GM21723 (cell line): ENCODE measurements around the gene GBA2.

Experiments
- ATAC-seq: cut with Tn5 transposase; IDR thresholded peaks from one replicate; pipeline ENCODE4 v1.9.1; 2021; ENCODE audit warnings: mild to moderate bottlenecking, moderate library complexity; ENCODE audit not compliant: unreplicated experiment

GBA2 gene

DNA sequence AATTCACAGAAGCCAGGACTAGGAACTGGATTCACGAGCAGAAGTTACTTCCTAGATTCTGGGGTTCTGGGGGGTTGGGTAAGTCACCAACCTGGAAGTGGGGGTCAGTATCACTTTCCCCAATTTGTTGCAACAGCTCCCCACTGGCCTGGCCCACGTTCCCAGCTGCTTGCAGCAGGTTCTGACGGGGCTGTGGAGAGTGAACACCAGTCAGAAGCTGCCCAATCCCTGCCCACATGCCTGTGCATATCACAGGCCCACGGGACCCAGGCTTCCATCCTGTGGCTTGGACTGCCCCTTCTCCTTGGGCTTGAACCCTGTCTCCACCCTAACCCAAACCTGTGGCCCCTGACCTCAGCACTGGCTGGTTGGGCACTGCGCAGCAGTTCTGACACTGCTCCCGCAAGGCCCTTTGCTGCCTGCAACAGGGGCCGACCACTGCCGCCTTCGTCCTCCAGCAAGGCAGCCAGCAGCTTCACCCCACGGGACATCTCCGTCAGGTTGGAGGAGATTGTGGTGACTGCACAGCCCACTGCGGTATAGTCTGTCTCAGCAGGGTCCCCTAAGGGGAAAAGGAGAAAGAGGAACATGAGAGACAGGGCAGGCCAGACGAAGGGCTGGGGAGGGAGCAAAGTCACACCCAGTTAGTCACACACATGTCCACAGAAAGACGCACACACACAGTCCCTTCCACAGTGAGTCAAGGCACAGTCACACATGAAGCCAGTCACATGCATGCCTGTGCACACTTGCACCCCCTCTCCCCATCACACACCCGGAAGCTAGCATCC, 30.1 kb downstream of the GBA2 start:
- ATAC-seq, result no peak

DNA sequence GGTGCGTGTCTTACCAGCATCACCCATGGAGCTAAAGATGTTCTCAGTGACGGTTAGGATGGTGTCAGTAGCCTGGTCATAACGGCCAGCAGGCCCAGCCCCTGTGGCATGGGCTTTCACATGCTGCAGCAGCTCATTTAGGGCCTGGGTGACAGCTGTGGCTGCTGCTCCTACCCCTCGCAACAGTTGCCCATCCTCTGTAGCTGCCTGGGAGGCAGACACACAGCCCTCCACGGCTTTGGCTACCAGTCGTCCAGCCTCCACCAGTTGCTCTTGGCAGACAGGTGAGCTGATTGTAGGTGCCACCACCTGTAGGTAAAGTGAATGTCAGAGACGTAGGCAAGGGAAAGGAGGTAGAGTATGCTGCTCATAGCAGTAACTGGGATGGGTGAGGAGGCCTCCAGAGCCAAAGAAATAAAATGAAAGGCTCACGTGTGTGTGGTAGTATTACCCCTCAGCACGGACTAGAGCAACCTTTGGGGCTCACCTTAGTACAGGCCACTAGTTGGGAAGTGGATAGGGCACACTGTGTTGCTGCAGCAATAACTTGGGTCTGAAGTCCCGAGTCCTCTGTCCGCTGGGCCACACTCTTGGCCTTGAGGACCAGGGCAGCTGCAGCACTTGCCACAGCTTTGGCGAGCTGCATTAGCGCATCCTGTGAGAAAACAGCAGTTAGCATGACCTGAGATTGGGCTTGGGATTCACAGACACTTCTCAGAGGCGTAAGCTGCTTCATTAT, 31.7 kb downstream of the GBA2 start:
- no peak for ATAC-seq

DNA sequence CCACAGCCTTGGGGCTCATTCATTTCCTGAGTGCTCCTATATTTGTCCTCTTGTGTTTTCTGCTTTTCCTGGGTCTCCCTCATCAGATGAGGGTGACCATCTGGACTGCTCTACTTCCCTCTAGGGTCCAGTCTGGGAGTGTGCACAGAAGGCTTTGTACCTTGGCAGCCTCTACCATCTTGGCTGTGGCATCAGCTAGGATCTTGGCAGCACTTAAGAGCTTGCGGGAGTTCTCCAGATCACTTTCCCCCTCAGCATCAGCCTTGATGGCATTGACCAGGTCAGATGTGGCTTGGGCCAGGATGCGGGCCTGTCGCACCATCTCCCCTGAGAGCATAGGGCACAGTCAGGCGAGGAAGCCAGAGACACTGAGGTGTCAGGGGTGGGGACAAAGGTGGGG, 32.8 kb downstream of the GBA2 start:
- ATAC-seq, result no peak

DNA sequence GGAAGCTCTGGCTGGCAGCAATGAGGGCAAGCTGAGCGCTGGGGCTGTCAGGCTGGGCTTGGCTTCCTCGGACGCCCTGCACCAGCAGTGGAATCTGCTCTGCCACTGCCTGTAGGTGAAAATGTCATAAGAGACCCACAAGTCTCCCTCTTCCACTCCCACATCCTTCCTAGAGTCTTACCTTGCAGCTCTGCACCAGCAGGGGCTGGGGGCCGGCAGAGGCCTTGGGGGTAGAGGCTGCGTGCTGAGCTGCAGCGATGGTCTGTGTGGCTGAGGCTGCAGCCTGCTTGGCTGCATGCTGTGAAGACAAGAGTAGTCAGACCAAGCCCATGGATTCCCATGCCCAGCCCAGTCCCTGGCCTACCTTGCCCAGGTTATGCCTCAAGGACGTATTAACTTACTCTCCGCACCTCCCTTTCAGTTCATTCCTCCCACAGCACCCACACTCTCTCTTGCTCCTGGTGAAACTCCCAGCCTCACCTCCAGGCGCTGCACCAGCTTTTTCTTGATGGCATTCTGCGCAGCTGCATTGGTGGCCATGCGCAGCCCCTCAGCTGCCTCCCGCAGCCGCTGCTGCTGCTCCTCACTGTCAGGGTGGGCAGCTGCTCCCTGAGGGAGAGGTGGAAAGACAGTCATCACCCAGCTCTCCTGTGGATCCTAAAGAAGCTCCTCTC, 34.3 kb downstream of the GBA2 start:
- ATAC-seq, result no peak

DNA sequence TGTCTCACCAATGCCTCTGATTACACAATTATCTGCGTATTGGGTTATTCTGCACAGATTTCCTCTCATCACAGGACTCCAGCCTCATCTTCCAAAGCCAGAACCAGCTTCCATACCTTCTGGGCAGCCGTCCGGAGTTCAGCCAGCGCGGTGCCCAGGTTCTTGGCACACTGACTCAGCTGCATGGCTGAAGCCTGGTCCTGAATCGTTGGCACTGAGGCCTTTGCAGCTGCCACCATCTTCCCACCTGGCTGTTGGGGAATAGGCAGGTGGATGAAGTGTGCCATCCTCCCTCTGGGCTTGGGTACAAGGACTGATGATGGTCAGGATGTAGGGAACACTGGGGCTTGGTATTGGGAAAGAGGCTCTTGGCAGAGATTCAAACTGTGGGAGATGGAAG, 34.9 kb downstream of the GBA2 start:
- ATAC-seq, result no peak

DNA sequence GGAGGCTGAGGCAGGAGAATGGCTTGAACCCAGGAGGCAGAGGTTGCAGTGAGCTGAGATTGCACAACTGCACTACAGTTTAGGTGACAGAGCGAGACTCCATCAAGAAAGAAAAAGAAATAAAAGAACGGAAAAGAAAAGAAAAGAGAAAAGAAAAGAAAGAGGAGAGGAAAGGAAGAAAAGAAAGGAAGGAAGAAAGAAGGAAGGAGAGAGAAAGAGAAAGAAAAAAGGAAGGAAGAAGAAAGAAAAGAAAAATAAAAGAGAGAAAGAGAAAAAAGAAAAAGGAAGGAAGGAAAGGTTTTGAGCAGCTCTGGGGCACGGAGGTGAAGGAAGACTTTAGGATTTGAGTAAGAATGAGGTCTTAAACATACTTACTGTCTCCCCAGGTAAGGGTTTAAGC, 35.5 kb downstream of the GBA2 start:
- no peak for ATAC-seq

DNA sequence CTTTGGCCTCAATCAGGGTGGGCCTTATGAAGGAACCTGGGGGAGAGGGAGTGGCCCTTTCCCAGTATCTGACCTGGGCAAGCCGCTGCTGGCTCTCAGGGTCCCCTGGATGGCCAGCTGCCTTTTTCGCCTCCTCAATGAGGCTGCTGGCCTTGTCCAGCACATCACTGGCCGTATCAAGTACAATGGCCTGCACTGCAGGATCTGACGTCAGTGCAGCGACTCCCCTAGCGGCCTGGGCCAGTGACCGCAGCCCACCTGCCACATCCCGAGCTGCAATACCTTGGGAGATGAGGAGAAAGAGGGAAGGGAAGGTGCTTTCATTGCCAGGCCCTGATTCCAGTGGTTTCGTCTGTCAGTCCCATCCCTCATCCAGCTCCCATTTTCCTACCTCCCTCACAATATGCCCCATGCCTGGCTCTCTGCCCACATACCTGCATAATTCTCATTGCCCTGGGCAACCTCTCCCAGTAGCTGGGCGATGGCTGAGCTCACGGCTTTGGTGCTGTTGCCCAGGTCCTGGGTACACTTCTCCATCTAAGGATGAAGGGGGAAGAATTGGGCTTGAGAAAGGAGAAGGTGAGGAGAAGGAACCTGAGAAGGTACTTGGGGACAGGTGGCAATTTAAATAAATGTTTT, 36.1 kb downstream of the GBA2 start:
- ATAC-seq, result no peak

DNA sequence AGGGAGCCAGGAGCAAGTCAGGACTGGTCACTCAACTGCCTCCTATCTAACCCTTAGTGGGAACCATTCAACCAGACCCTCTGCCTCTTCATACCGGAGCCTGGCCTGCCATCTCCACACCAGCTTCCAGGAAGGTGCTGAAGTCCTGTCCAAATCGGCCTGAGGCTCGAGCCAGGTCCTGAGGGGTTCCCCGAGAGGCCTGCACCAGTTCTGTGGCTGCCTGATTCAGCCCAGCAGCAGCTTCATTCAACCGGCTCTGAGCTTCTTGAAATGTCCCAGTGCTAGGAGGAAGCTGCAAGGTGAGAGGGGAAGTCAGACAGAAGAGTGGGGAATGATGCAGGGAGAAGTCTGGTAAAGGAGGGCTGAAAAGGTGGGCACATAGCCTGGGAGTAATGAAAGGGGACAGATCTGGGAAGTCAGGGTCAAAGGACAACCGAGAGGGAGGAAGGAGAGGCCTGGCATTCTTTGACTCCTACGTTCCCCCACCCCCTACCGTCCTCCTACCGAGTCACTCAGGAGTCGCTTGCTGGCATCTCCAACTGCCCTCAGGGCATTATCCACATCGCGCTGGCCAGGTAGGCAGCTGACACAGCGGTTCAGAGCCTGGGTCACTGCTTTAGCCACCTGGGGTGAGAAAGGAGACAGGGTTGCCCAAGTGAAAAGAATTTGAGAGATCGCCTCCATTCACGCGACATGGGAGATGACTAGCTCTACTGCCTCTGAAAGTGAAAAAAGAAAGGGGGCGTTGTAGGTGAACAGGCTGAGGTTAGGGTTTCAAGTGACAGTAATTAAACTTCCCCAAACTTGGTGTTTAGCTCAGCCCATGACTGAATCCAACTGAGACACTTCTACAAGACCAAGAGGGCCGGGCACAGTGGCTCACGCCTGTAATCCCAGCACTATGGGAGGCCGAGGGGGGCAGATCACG, 37.3 kb downstream of the GBA2 start:
- ATAC-seq, result no peak

DNA sequence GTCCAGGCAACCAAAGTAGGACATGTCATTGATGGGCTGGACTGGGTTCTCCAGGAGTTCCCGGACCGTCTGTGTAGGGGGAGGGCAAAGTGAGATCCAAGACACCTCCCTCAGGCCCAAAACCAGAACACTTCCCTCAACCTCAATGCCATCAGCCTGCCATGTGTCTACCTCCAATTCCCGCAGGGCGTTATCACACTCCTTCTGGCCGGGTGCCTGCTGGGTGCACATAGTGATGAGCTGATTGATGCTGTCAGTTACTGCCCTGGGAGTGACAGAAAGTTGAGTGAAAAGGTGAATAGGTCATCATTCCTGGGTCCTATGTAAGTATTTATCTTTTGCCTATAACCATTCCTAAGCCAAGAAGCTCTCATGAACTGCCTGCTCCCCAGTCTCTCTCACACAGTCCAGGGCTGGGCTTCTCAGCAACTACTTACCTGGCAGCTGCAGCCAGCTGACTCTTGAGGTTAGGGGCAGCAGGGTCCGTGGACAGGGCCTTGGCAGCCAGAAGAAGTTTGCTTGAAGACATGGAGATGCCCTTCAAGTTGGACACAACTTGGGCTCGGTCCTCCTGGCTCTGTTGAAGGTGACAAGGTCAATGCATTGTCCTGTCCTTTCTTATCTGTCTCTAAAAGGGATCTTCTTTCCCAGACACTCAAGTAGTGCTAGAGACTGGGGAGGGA, 38.1 kb downstream of the GBA2 start:
- ATAC-seq, result no peak

DNA sequence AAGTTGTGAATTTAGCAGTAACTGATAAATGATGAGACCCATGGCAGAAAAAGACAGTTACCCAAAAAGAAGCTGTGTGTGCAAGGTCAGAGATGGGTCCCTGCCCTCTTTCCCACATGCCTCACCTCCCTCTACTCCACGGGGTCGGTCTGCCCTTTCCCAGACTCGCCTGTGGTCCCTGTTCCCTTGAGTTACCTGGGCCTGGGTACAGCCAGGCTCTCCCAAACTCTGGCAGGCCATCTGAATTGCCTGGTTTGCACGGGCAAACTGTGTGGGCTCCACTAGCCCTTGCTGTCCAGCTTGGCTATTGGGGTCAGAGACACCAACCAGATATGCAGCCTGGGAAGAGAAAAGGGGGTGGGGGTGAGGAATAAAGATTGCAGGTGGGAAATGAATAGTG, 40.9 kb downstream of the GBA2 start:
- no peak for ATAC-seq

DNA sequence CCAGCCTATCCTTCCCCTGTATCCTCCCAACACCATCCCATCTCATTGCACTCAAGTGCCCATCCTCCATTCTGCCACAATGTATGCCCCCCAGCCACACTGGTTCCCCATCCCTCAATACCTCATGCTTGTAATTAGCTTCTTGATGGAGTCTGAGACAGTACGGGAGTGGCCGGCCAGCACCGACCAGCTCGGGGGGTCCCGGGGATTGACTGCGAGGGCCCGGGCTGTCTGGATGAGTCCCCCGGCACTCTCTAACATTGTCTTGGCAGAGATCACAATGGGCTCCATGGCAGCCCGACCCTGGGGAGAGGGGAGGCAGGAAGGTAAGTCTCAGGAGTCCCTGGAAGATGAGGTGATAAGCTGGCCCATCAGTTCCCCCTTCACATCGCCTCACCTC, 42.1 kb downstream of the GBA2 start:
- no peak for ATAC-seq

DNA sequence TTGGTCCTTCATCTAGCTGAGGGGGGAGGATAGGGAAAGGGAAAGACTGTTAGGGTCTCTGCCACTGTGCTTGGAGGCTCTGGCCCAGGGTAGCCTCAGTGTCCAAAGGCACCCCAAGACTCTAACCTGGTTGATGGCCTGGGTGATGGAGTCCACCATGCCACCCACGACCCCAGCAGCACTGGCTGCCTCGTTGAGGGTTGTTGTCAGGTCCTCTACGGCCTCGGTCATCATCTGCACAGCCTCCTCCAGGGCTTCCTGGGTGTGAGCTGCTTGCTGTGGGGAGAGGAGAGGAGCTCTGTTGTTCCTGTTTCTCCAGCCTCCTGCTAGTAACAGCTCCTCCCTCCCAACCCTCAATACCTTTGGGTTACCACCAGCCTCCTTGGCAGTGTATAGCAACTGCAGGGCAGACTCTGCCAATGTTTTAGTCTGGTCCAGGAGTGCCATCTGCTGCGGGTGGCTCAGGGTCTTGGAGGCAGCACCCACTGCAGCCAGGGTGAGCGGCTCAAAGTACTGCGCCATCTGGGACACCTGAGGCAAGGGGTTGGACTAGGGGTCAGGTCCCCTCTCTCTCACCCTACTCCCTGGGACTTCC, 43.1 kb downstream of the GBA2 start:
- ATAC-seq, result no peak

DNA sequence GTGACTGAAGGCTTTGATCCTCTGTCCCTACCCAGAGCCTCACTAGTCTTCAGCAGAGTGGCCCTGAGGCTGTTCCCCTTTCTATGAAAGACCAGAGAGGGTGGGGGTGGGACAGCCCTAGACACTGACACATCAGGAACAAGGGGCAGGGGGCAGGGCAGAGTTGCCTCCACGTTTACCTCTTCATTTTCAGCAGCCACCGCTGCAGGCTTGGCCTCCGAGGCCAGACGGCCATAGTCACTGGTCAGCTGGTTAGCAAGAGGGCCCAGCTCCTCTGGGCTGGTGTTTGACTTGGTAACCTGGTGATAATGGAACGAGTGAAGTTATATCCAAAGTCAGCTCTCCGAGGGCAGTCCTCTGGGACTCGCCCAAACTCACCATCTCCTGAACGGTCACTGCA, 43.7 kb downstream of the GBA2 start:
- no peak for ATAC-seq

DNA sequence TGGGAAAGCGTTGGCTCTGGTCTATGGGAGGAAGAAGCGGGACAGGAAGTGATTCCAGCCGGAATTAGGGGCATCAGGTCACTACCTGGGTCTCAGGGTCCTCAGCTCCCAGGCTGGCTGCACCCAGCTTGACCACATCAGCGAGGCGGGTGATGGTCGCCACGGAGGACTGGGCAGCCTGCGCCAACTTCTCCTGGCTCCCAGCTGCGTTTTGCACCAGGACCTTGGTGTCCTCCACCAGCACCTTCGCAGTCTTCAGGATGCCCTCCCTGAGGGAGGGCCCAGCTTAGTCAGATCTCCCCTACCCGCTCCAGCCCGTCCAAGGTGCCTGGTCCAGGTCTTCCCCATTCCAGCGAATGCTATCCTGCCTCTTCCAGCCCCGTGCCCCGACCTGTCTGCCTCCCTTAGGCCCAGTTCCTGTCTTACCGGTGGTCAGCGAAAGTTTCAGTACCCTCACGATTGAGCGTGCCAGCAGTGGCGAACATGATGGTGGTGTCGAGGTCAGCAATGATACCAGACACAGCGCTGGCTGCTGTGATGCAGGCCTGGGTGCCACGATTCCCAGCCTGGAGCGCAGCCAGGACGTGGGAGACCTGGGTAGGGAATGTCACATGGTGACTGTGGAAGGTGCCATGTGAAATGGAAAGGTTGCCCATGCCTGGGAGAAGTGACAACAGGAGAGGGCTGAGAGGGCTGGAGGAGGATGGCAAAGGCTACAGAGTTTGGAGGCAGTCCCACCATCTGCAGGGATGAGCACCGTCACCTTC, 44.9 kb downstream of the GBA2 start:
- ATAC-seq, result no peak

DNA sequence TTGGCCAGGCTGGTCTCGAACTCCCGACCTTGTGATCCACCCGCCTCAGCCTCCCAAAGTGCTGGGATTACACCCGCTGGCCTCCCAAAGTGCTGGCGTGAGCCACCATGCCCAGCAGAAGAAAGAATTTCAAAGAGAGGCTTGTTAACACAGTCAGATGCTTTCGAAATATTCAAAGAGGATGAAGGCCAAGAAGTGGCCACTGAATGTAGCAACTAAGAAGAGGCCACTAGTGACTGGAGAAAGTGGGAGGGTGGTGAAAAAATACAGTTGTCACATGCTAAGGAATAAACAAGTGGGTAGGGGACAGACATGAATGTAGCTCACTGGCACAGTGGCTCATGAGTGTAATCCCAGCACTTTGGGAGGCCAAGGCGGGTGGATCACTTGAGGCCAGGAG, 46.3 kb downstream of the GBA2 start:
- ATAC-seq, result no peak

DNA sequence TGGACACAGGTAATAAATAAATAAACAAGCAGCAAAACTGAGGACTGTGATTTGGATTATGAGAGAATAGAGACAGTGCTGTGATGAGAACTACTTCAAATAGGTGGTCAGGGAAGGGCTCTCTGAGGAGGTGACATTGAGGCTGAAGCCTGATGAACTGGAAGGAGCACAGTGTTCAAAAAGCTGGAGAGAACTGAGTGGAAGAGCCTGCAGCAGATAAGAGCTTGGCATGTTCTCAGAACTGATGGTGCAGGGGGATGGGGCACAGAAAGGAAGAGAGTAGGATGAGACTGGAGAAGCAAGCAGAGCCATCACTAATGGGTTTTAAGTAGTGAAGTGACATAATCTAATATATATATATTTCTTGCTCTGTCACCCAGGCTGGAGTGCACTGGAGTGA, 48.1 kb downstream of the GBA2 start:
- ATAC-seq, result no peak

DNA sequence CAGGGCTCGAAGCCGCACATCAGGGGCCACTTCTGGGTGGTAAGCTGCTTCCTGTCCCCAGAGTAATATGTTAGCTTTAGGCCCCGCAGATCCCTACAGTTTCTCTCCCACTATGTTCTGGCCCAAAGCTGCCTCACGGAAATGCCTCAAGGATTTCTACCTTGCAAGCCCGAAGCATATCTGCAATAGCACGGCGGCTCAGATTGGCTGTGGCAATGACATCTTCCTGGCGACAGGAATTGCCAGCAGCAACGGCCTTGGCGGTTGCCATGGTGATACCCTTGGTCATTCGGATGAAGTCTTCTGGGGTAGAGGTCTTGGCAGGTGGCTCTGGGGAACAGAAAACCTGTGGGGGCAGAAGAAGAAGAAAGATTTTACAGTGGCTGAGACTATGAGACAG, 49.0 kb downstream of the GBA2 start:
- ATAC-seq, result no peak

DNA sequence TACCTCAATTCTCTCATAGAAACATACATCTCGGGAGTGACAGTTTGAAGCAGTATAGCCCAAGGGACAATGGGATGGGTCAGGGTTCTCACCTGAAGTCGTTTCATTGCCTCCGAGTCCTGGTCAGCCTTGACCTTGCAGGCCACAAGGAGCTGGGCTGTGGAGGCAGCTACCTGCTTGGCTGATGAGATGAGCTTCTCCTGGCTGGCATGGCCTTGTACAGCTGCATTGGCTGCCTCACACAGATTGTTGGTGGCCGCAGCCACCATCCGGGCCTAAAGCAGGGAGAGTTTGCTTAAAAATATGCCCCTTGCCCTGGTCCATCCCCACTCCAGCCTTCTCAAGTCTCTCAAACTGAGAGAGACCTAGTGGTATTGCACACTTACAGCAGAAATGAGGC, 50.8 kb downstream of the GBA2 start:
- no peak for ATAC-seq

DNA sequence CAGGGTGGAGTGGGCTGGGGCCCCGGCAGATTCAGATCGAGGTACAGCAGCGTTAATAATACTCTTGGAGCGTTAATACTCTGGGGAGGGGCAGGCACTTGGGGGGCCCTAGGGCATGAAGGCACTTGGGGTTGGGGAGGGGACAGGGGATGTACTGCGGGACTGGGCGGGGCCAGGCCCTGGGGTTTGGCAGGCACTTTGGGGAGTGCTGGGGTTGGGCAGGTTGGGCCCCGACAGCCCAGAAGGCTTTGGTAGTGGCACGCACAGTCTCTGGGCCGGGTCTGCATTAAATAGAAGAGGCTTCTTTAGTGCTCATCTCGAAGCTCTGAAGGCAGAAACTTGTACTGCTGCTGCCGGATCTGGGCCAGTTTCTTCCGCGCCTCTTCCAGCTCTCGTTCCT, 51.5 kb downstream of the GBA2 start:
- no peak for ATAC-seq
